HFF-Myc (cell line): Measurements from ENCODE around the gene AGBL1.

ENCODE experiments used
- DNase-seq: peaks from one replicate; pipeline ENCODE4 v3.0.0-alpha.2; 2011; ENCODE audit warnings: low read depth; ENCODE audit errors: extremely low read depth
- H3K4me3 ChIP-seq: replicated peaks from 2 replicates; pipeline ENCODE4 v1.5.1; 2011; ENCODE audit warnings: low read depth, mild to moderate bottlenecking, control low read depth, low read length
- CTCF ChIP-seq: IDR thresholded peaks from 2 replicates; pipeline ENCODE4 v1.5.1; 2012; ENCODE audit warnings: mild to moderate bottlenecking, low read depth, low read length, control low read depth; ENCODE audit errors: missing control alignments

The AGBL1 gene

GRCh38 chr15:86863226-86863915 is 783.7 kb downstream of the AGBL1 start:
- no peak overlapping the region for H3K4me3 ChIP-seq
- TF ChIP-seq CTCF, result no peak
- no peak for DNase-seq

- H3K4me3 ChIP-seq, result no peak overlapping the region
- no peak for DNase-seq
- no peak for TF ChIP-seq CTCF
Observed at GRCh38 chr15:86865920-86866319, 786.2 kb downstream of the AGBL1 start.

- DNase-seq, result no peak
- H3K4me3 ChIP-seq, result no peak overlapping the region
- no peak for TF ChIP-seq CTCF
Observed at GRCh38 chr15:86870846-86871245, 791.2 kb downstream of the AGBL1 start.

- DNase-seq, result no peak
- TF ChIP-seq CTCF, result no peak
- no peak overlapping the region for H3K4me3 ChIP-seq
Observed at GRCh38 chr15:86871964-86872363, 792.3 kb downstream of the AGBL1 start.

- no peak for DNase-seq
- H3K4me3 ChIP-seq, result no peak overlapping the region
- TF ChIP-seq CTCF, result no peak
Observed at GRCh38 chr15:86872782-86873181, 793.1 kb downstream of the AGBL1 start.

GRCh38 chr15:86875067-86875466 is 795.4 kb downstream of the AGBL1 start:
- TF ChIP-seq CTCF, result no peak
- DNase-seq, result no peak
- no peak overlapping the region for H3K4me3 ChIP-seq

GRCh38 chr15:86876387-86876944 is 796.8 kb downstream of the AGBL1 start:
- H3K4me3 ChIP-seq, result no peak overlapping the region
- DNase-seq, result no peak
- no peak for TF ChIP-seq CTCF
